Measurements from ENCODE around the gene WDR27. TPM values are rescaled to one million over a fixed set of nuclear protein-coding genes. Genes with fewer than 3 reads are reported as not detected.

Gene WDR27
- total RNA-seq, 1 donor from 2014 or later, result 92.7 TPM

GRCh38 chr6:169641461-169642085, 60.3 kb downstream of the WDR27 start:
- peaks cover 0 to 8% of the 10 kb centered on the region in 2 donors for H3K36me3 ChIP-seq
- no peaks in the 10 kb centered on the region for H3K9me3 ChIP-seq
- no peak for TF ChIP-seq CTCF (IDR thresholded peaks at IDR 0.05)
- intact Hi-C loops (cut with DNase I), result no loop called here
- DNase-seq (ENCODE audit: low spot score in 2 of 2), result no peak
- no peaks in the 10 kb centered on the region for H3K4me1 ChIP-seq
- H3K4me3 ChIP-seq, result no peak overlapping the region
- H3K27ac ChIP-seq, result no peak overlapping the region
- H3K27me3 ChIP-seq, result no peaks in the 10 kb centered on the region

DNA sequence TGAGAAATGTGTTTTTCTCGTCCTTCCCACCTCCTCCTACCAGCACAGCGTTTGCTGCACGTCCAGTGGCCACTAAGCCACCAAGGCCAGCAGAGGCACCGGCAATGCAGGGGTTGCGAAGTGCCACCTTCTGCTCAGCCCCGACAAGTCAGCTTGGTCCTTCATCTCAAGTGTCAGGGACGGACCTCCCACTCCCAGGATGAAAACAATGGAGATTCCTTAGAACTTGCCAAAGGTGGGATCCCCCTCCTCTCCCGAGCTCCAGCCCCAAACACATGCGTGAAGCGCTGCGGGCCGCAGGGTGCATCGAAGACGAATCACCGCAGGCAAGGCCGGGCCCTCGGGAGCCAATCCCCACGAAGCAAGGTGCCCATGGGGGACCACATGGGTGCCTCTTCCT, 60.8 kb downstream of the WDR27 start:
- Histone ChIP-seq H3K4me1 (no peaks in the 10 kb centered on the region), H3K27me3 (no peaks in the 10 kb centered on the region), H3K9me3 (no peaks in the 10 kb centered on the region), H3K36me3 (peaks cover 0 to 8% of the 10 kb centered on the region in 2 donors), H3K27ac (no peak overlapping the region), H3K4me3 (no peak overlapping the region)
- no peak for DNase-seq (ENCODE audit: low spot score in 2 of 2)
- intact Hi-C loops (cut with DNase I), result loop anchor here (1.0 kb wide), 1 partner anchor 746 kb away; no protein-coding TSS in a partner anchor
- TF ChIP-seq CTCF (IDR thresholded peaks at IDR 0.05), result no peak

DNA sequence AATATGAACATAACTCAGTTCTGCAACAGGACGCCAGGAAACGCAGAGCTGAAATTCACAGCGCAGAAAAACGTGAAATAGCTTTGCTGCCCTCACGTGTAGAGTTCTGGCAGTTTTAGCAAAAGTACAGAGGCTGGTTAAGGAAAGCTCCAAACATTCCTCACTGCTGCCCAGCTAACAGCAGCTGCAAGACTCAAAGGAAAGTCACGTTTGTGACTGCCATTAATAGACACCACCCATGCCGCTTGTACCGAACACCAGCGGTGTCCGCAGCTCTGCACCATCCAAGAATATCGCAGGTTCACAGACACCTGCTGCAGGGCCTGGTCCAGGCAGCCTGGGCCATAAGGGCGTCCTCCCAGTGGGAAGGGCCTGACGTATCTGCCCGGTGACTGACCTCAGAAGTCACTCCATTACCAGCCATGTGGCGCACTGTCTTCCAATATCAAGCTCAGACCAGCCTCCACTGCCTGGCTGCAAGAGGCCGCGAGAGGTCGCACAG, 61.4 kb downstream of the WDR27 start:
- DNase-seq (ENCODE audit: low spot score in 2 of 2), result no peak
- TF ChIP-seq CTCF (IDR thresholded peaks at IDR 0.05), result peak; percentile 36 to 51 (median 46)
- no peaks in the 10 kb centered on the region for H3K9me3 ChIP-seq
- H3K27ac ChIP-seq, result no peak overlapping the region
- H3K27me3 ChIP-seq, result no peaks in the 10 kb centered on the region
- intact Hi-C loops (cut with DNase I), result loop anchor here (1.0 kb wide), 1 partner anchor 745 kb away; no protein-coding TSS in a partner anchor
- no peak overlapping the region for H3K4me3 ChIP-seq
- no peaks in the 10 kb centered on the region for H3K4me1 ChIP-seq
- H3K36me3 ChIP-seq, result peaks cover 0 to 8% of the 10 kb centered on the region in 2 donors

DNA sequence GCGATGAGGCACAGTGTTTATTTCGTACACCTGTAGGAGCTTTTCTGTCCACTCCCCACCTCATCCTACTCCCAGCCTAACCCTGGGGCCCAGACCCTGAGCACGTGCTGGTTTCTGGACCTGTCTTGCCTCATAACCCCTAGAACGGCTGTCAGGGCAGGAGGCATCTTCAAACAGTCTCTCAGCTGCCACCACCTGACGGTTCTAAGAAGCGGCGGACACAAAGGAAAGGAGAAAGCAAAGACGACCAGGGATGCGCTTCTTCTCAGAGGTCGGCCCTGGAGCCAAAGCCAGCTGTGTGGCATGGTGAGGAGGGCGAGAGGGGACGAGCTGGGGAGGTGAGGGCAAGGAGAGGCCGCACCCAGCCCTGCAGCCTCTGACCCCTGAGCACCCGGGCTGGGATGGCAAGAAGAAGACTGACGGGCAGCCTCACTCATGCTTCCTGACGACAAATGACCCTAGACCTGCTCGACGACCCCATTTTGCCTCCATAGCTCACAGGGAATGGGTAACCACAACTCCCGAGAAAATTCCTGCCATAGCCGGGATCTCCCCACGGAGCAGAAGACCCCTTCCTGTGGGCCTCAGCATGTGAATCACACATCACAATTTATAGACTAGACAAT, 62.1 kb downstream of the WDR27 start:
- Histone ChIP-seq H3K27me3 (no peaks in the 10 kb centered on the region), H3K4me1 (no peaks in the 10 kb centered on the region), H3K4me3 (no peak overlapping the region), H3K9me3 (no peaks in the 10 kb centered on the region), H3K36me3 (peaks cover 0 to 8% of the 10 kb centered on the region in 2 donors), H3K27ac (no peak overlapping the region)
- no peak for DNase-seq (ENCODE audit: low spot score in 2 of 2)
- no peak for TF ChIP-seq CTCF (IDR thresholded peaks at IDR 0.05)
- intact Hi-C loops (cut with DNase I), result loop anchor here (1.0 kb wide), 2 partner anchors 682 to 744 kb away; no protein-coding TSS in a partner anchor

GRCh38 chr6:169638915-169639314, 62.9 kb downstream of the WDR27 start:
- TF ChIP-seq CTCF (IDR thresholded peaks at IDR 0.05), result no peak
- Histone ChIP-seq H3K9me3 (no peaks in the 10 kb centered on the region), H3K4me1 (no peaks in the 10 kb centered on the region), H3K4me3 (no peak overlapping the region), H3K27me3 (no peaks in the 10 kb centered on the region), H3K27ac (no peak overlapping the region), H3K36me3 (peaks cover 3 to 11% of the 10 kb centered on the region in 2 donors)
- DNase-seq (ENCODE audit: low spot score in 2 of 2), result no peak
- intact Hi-C loops (cut with DNase I), result loop anchor here (1.0 kb wide), 1 partner anchor 682 kb away; no protein-coding TSS in a partner anchor
